ENCODE data around the gene SIPA1L3.

- TF ChIP-seq CTCF (IDR thresholded peaks at IDR 0.05) (no peak), POLR2A (IDR thresholded peaks at IDR 0.05) (no peak)
Observed at GRCh38 chr19:38047641-38048040, 140.6 kb downstream of the SIPA1L3 start.
